ENCODE measurements around the gene OR10AD1. TPM values are rescaled to one million over a fixed set of nuclear protein-coding genes. Genes with fewer than 3 reads are reported as not detected.

OR10AD1 gene
- total and polyA plus RNA-seq, 9 of the 15 experiments (the other 6 are each of a cell fraction or from before 2014, with no cell fraction given): not detected

DNA sequence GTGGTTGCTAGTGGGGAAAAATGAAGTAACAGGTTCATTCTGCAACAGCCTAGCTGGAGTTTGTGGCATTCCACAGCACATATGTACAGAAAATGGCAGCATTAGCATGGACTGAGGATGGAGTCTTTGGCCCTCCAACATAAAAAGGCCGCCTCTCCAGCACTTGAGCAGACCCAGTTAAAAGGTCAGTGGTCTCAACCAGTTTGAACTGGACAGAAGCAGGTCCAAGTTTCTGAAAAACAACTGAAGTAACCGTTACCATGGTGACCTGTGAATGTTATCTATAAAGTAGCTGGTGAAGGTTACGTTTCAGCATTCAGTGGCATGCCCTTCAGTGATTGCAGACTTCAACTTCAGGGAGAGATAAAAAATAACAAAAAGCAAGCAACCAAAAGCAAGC is 34.1 kb upstream of the OR10AD1 start (continued):
- TF ChIP-seq PHF8 (IDR thresholded peaks at IDR 0.05; ENCODE audit: borderline replicate concordance, low read length): no peak
- no peak for TF ChIP-seq NR2C1 (IDR thresholded peaks at IDR 0.05)
- 0 out of 2 replicates have a peak, but pooled peaks have one; percentile 46 for TF ChIP-seq NR2C1 (tag; IDR thresholded peaks at IDR 0.05)
- no peak for TF ChIP-seq ZNF589 (CRISPR knock-in tag; IDR thresholded peaks at IDR 0.05; ENCODE audit: low read depth)
- TF ChIP-seq, protein P1, sequence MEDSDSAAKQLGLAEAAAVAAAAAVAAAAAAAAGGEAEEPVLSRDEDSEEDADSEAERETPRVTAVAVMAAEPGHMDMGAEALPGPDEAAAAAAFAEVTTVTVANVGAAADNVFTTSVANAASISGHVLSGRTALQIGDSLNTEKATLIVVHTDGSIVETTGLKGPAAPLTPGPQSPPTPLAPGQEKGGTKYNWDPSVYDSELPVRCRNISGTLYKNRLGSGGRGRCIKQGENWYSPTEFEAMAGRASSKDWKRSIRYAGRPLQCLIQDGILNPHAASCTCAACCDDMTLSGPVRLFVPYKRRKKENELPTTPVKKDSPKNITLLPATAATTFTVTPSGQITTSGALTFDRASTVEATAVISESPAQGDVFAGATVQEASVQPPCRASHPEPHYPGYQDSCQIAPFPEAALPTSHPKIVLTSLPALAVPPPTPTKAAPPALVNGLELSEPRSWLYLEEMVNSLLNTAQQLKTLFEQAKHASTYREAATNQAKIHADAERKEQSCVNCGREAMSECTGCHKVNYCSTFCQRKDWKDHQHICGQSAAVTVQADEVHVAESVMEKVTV (CRISPR knock-in tag; IDR thresholded peaks at IDR 0.05): no peak
- TF ChIP-seq ZFP36 (IDR thresholded peaks at IDR 0.05; ENCODE audit: low read depth, low read length, partially characterized antibody): no peak
- TF ChIP-seq, protein P2, sequence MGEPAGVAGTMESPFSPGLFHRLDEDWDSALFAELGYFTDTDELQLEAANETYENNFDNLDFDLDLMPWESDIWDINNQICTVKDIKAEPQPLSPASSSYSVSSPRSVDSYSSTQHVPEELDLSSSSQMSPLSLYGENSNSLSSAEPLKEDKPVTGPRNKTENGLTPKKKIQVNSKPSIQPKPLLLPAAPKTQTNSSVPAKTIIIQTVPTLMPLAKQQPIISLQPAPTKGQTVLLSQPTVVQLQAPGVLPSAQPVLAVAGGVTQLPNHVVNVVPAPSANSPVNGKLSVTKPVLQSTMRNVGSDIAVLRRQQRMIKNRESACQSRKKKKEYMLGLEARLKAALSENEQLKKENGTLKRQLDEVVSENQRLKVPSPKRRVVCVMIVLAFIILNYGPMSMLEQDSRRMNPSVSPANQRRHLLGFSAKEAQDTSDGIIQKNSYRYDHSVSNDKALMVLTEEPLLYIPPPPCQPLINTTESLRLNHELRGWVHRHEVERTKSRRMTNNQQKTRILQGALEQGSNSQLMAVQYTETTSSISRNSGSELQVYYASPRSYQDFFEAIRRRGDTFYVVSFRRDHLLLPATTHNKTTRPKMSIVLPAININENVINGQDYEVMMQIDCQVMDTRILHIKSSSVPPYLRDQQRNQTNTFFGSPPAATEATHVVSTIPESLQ (CRISPR knock-in tag; IDR thresholded peaks at IDR 0.05): no peak
- TF ChIP-seq FOXP1 (CRISPR knock-in tag; IDR thresholded peaks at IDR 0.05): no peak
- TF ChIP-seq ZEB2 (IDR thresholded peaks at IDR 0.05): no peak
- 0 out of 2 replicates have a peak, but pooled peaks have one; percentile 24 for TF ChIP-seq DDX20 (tag; IDR thresholded peaks at IDR 0.05; ENCODE audit: low read depth)
- TF ChIP-seq, protein P3, sequence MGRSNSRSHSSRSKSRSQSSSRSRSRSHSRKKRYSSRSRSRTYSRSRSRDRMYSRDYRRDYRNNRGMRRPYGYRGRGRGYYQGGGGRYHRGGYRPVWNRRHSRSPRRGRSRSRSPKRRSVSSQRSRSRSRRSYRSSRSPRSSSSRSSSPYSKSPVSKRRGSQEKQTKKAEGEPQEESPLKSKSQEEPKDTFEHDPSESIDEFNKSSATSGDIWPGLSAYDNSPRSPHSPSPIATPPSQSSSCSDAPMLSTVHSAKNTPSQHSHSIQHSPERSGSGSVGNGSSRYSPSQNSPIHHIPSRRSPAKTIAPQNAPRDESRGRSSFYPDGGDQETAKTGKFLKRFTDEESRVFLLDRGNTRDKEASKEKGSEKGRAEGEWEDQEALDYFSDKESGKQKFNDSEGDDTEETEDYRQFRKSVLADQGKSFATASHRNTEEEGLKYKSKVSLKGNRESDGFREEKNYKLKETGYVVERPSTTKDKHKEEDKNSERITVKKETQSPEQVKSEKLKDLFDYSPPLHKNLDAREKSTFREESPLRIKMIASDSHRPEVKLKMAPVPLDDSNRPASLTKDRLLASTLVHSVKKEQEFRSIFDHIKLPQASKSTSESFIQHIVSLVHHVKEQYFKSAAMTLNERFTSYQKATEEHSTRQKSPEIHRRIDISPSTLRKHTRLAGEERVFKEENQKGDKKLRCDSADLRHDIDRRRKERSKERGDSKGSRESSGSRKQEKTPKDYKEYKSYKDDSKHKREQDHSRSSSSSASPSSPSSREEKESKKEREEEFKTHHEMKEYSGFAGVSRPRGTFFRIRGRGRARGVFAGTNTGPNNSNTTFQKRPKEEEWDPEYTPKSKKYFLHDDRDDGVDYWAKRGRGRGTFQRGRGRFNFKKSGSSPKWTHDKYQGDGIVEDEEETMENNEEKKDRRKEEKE (IDR thresholded peaks at IDR 0.05; ENCODE audit: borderline replicate concordance in 1 of 2, control insufficient read depth in 1 of 2, low read depth in 2 of 2, low read length in 1 of 2): no peak
- TF ChIP-seq, protein P4, sequence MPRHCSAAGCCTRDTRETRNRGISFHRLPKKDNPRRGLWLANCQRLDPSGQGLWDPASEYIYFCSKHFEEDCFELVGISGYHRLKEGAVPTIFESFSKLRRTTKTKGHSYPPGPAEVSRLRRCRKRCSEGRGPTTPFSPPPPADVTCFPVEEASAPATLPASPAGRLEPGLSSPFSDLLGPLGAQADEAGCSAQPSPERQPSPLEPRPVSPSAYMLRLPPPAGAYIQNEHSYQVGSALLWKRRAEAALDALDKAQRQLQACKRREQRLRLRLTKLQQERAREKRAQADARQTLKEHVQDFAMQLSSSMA (CRISPR knock-in tag; IDR thresholded peaks at IDR 0.05): no peak
- TF ChIP-seq IFI16 (CRISPR knock-in tag; IDR thresholded peaks at IDR 0.05): no peak
- TF ChIP-seq PYGO2 (tag; IDR thresholded peaks at IDR 0.05): no peak
- no peak for TF ChIP-seq MIER1 (IDR thresholded peaks at IDR 0.05; ENCODE audit: low read depth)
- no peak for TF ChIP-seq ZKSCAN1 (IDR thresholded peaks at IDR 0.05; ENCODE audit: low read depth, low read length)
- TF ChIP-seq, protein P5, sequence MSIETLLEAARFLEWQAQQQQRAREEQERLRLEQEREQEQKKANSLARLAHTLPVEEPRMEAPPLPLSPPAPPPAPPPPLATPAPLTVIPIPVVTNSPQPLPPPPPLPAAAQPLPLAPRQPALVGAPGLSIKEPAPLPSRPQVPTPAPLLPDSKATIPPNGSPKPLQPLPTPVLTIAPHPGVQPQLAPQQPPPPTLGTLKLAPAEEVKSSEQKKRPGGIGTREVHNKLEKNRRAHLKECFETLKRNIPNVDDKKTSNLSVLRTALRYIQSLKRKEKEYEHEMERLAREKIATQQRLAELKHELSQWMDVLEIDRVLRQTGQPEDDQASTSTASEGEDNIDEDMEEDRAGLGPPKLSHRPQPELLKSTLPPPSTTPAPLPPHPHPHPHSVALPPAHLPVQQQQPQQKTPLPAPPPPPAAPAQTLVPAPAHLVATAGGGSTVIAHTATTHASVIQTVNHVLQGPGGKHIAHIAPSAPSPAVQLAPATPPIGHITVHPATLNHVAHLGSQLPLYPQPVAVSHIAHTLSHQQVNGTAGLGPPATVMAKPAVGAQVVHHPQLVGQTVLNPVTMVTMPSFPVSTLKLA (conservative IDR thresholded peaks at IDR 0.05): no peak
- TF ChIP-seq KDM2B (CRISPR knock-in tag; IDR thresholded peaks at IDR 0.05): no peak
- TF ChIP-seq STAT5B (CRISPR knock-in tag; IDR thresholded peaks at IDR 0.05): no peak

All from K562 (cell line).